Cardiac fibroblast (primary cell): ENCODE measurements around the gene DARS2.
A peak's percentile ranks its signal among the peaks of the same experiment; 100 is the strongest.
"Not testable (repeated sequence)": the region's sequence is repeated elsewhere in the genome, so short reads cannot be mapped to it uniquely, and the experiment has no call there.

Experiments
- DNase-seq, 2 donors: peaks; one replicate each; pipeline versions ENCODE4 v3.0.0 to v3.0.0-alpha.2; 2010; ENCODE audit warnings: low read depth in 2 of 2
- H3K4me3 ChIP-seq, 2 donors: replicated peaks in 1 of 2; 1 replicate in 1 of 2; 2 replicates in 1 of 2; pipeline ENCODE4 v1.5.1; 2011; ENCODE audit warnings: low read depth in 2 of 2, low read length in 2 of 2, mild to moderate bottlenecking in 2 of 2, moderate library complexity in 1 of 2
- TF ChIP-seq, protein P1 (sequence below): IDR thresholded peaks from one replicate; pipeline ENCODE4 v1.5.1; 2011; ENCODE audit warnings: low read depth, mild to moderate bottlenecking, low read length, inconsistent platforms

Gene DARS2

DNA sequence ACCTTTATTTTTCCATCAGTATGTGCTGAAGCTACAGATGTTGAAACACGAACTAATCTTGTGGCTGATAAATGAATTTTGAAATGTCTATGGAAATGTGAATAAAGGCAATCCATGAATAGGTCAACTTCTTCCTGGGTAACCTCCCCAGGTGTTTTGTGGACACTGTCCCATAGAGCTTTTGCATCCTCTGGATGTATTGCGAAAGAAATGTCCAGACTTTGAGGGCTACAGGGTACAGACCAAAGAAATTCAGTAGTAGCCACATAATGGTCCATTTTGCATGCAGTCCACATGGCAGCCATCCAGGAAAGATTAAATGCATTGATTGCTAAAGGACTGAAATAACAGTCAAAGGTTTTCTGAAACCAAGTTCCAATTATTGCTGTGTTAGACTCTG, 21.5 kb upstream of the DARS2 start:
- no peak overlapping the region for H3K4me3 ChIP-seq
- no peak for DNase-seq
- TF ChIP-seq, protein P1, sequence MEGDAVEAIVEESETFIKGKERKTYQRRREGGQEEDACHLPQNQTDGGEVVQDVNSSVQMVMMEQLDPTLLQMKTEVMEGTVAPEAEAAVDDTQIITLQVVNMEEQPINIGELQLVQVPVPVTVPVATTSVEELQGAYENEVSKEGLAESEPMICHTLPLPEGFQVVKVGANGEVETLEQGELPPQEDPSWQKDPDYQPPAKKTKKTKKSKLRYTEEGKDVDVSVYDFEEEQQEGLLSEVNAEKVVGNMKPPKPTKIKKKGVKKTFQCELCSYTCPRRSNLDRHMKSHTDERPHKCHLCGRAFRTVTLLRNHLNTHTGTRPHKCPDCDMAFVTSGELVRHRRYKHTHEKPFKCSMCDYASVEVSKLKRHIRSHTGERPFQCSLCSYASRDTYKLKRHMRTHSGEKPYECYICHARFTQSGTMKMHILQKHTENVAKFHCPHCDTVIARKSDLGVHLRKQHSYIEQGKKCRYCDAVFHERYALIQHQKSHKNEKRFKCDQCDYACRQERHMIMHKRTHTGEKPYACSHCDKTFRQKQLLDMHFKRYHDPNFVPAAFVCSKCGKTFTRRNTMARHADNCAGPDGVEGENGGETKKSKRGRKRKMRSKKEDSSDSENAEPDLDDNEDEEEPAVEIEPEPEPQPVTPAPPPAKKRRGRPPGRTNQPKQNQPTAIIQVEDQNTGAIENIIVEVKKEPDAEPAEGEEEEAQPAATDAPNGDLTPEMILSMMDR = no peak

GRCh38 chr1:173813654-173814053, 10.8 kb upstream of the DARS2 start:
- not testable (repeated sequence) for DNase-seq

DNA sequence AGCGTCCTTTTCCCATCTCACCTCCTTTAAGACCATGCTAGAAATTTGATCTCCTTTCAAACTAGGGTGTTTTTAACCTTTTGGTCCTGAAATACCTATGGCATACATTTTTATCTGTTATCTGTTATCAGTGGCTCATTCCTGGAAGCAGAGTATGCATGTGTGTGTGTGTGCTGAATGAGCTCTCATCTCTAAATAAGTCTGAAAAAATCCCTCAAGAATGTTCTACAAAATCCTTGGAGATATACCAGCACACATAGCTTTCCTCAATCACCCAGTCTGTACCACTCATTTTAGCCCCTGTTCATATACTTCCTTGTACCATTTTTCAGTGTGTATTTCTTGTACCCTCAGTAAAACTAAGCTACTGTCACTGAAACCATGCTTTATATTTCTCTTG, 6.0 kb upstream of the DARS2 start:
- H3K4me3 ChIP-seq = no peak overlapping the region
- TF ChIP-seq, protein P1 = no peak
- DNase-seq = no peak

More at GRCh38 chr1:173813654-173814053, 10.8 kb upstream of the DARS2 start:
- H3K4me3 ChIP-seq = not testable (repeated sequence)

- DNase-seq = no peak
Observed at GRCh38 chr1:173821680-173822079, 2.8 kb upstream of the DARS2 start.

GRCh38 chr1:173823781-173824314, 625 bp upstream of the DARS2 start:
- DNase-seq = peak in 1 of 2 donors; percentile 54
- TF ChIP-seq, protein P1 = no peak
- peak overlapping the region; percentile 94 to 95 for H3K4me3 ChIP-seq

More at GRCh38 chr1:173821680-173822079, 2.8 kb upstream of the DARS2 start:
- TF ChIP-seq, protein P1 = no peak
- H3K4me3 ChIP-seq = no peak overlapping the region

DNA sequence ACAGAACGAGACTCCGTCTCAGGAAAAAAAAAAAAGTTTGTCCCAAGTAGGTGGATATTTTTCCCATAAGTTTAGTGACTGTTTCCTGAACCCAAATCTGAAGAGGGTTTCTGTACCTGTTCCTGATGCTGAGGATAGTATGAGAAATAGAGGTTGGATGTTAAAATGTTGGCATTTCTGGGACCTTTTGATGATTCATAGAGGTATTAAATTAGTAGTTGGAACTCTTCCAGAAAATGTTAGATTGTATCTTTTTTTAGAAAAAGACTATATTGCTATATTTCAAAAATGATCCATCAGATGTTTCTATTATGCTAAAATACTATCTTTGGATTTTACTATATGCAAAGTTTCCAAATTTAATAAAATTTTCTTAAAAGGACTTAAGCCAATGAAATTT, 3.1 kb downstream of the DARS2 start:
- no peak overlapping the region for H3K4me3 ChIP-seq
- peak in 1 of 2 donors; percentile 8 for DNase-seq
- TF ChIP-seq, protein P1 = no peak

- DNase-seq = no peak
- TF ChIP-seq, protein P1 = no peak
- no peak overlapping the region for H3K4me3 ChIP-seq
Observed at GRCh38 chr1:173832748-173833147, 8.3 kb downstream of the DARS2 start.
